Psoas muscle (tissue), 8 donors: Measurements from ENCODE around the gene GRID2. TPM values are rescaled to one million over a fixed set of nuclear protein-coding genes. Genes with fewer than 3 reads are reported as not detected.

Experiments used
- ATAC-seq, 4 donors: fragments of 200-7000 bp; cut with Tn5 transposase; one replicate each; pipeline ENCODE4 v1.9.1; 2020; ENCODE audit warnings: moderate library complexity in 3 of 4, mild to moderate bottlenecking in 2 of 4
- DNase-seq, 2 donors: peaks; one replicate each; pipeline ENCODE4 v3.0.0-alpha.2; 2020
- H3K27ac ChIP-seq: fragments of 200-600 bp; one replicate; pipeline ENCODE4 v1.8.0; 2022
- H3K27me3 ChIP-seq, 3 donors: fragments of 200-600 bp in 1 of 3; one replicate each; pipeline versions ENCODE4 v1.6.1 to v1.8.0; 2013 to 2022; ENCODE audit warnings: low read length in 2 of 3, mild to moderate bottlenecking in 2 of 3, moderate library complexity in 1 of 3; ENCODE audit not compliant: insufficient read depth in 3 of 3
- H3K36me3 ChIP-seq, 2 donors: fragments of 200-600 bp in 1 of 2; one replicate each; pipeline versions ENCODE4 v1.6.1 to v1.8.0; 2013 to 2022; ENCODE audit warnings: low read depth in 1 of 2, mild to moderate bottlenecking in 1 of 2, moderate library complexity in 1 of 2; ENCODE audit not compliant: insufficient read depth in 1 of 2
- H3K4me1 ChIP-seq: fragments of 200-600 bp; one replicate; pipeline ENCODE4 v1.8.0; 2022
- H3K4me3 ChIP-seq: fragments of 200-600 bp; one replicate; pipeline ENCODE4 v1.8.0; 2022; ENCODE audit warnings: mild to moderate bottlenecking
- H3K9me3 ChIP-seq: fragments of 200-600 bp; one replicate; pipeline ENCODE4 v1.8.0; 2022
- CTCF ChIP-seq: fragments of 200-600 bp; IDR thresholded peaks from one replicate; pipeline ENCODE4 v1.8.0; 2022; ENCODE audit warnings: antibody characterized with exemption
- WGBS, 3 donors: extraction: QIAGEN DNeasy Blood & Tissue Kit; methylation state at CpG; one replicate each; pipeline versions ENCODE4 v1.1.6 to v1.1.7; 2013; 5-methylcytosine and 5-hydroxymethylcytosine counted together
- intact Hi-C, 2 donors: fragments of 100-400 bp; cut with DNase I; formaldehyde crosslinking; loops; one replicate each; pipeline versions ENCODE4 v1.11.0 to v1.14.2; 2022
- polyA plus RNA-seq, 3 donors: library from polyadenylated mRNA; stranded (reverse); fragments of 200-250 nt; gene quantifications; one replicate each; pipeline ENCODE4 v1.2.3, GENCODE V29; 2013
- total RNA-seq, 4 donors: library from RNA; stranded (reverse); fragmentation: NEBNext Ultra II Directional in 2 of 4; extraction: Animal tissue kit (Norgen Biotek cat#: 25700) in 2 of 4; gene quantifications; one replicate each; pipeline versions ENCODE4 v1.2.1 to v1.2.4, GENCODE V29; 2021 to 2023
- donor health status: healthy with polysubstance abuse.
- donor health status: DM: no; HTN: no; CAD: no; lungs with moderate emphysema.
- donor health status: Bipolar disorder and iron deficiency.
- donor health status: healthy.
- donor health status: DM: yes; HTN: yes; CAD: no.
- donor health status: DM: no; HTN: no; CAD: no.
- donor health status: DM: no; HTN: no; CAD: no.
- donor health status: DM: yes; HTN: yes; CAD: no.

Gene GRID2
- total and polyA plus RNA-seq, 7 donors: not detected

- WGBS, 3 donors: 53 to 58% (median 57%) methylated on average over 5 of the region's 5 CpGs
- H3K4me3 ChIP-seq: no peak overlapping the region
- H3K9me3 ChIP-seq: no peaks in the 10 kb centered on the region
- DNase-seq: no peak
- no peaks in the 10 kb centered on the region for H3K4me1 ChIP-seq
- ATAC-seq: no peak
- no peaks in the 10 kb centered on the region for H3K36me3 ChIP-seq
- no peaks in the 10 kb centered on the region for H3K27me3 ChIP-seq
- intact Hi-C loops: no loop called here
- TF ChIP-seq CTCF: no peak
- no peak overlapping the region for H3K27ac ChIP-seq
Measured at GRCh38 chr4:93767917-93768316, 1464.2 kb downstream of the GRID2 start.

GRCh38 chr4:93770201-93770600 lies 1466.4 kb downstream of the GRID2 start:
- Histone ChIP-seq H3K9me3 (no peaks in the 10 kb centered on the region), H3K27ac (no peak overlapping the region), H3K4me1 (no peaks in the 10 kb centered on the region), H3K36me3 (no peaks in the 10 kb centered on the region), H3K4me3 (no peak overlapping the region), H3K27me3 (no peaks in the 10 kb centered on the region)
- no peak for ATAC-seq
- intact Hi-C loops: no loop called here
- WGBS, 3 donors: 82 to 96% (median 90%) methylated on average over 1 of the region's 1 CpG
- TF ChIP-seq CTCF: no peak
- DNase-seq: no peak

- Histone ChIP-seq H3K4me3 (no peak overlapping the region), H3K9me3 (no peaks in the 10 kb centered on the region), H3K36me3 (no peaks in the 10 kb centered on the region), H3K27me3 (no peaks in the 10 kb centered on the region), H3K27ac (no peak overlapping the region), H3K4me1 (no peaks in the 10 kb centered on the region)
- intact Hi-C loops: no loop called here
- ATAC-seq (no peak), DNase-seq (no peak)
- 36 to 43% (median 40%) methylated on average over 8 of the region's 8 CpGs for WGBS, 3 donors
- no peak for TF ChIP-seq CTCF
Measured at GRCh38 chr4:93771640-93772411, 1468.1 kb downstream of the GRID2 start.

- no peaks in the 10 kb centered on the region for H3K4me1 ChIP-seq
- no peak overlapping the region for H3K27ac ChIP-seq
- H3K36me3 ChIP-seq: no peaks in the 10 kb centered on the region
- DNase-seq: no peak
- ATAC-seq: no peak
- no peak for TF ChIP-seq CTCF
- intact Hi-C loops: no loop called here
- H3K9me3 ChIP-seq: no peaks in the 10 kb centered on the region
- no peaks in the 10 kb centered on the region for H3K27me3 ChIP-seq
- no peak overlapping the region for H3K4me3 ChIP-seq
Measured at GRCh38 chr4:93772858-93773257, 1469.1 kb downstream of the GRID2 start.

- Histone ChIP-seq H3K4me3 (no peak overlapping the region), H3K36me3 (no peaks in the 10 kb centered on the region), H3K9me3 (no peaks in the 10 kb centered on the region), H3K27me3 (no peaks in the 10 kb centered on the region), H3K4me1 (no peaks in the 10 kb centered on the region), H3K27ac (no peak overlapping the region)
- WGBS, 3 donors: 88 to 94% (median 89%) methylated on average over 3 of the region's 3 CpGs
- DNase-seq (no peak), ATAC-seq (no peak)
- intact Hi-C loops: no loop called here
- no peak for TF ChIP-seq CTCF
Measured at GRCh38 chr4:93775551-93775950, 1471.8 kb downstream of the GRID2 start.
